RPMI8226 (cell line): ENCODE data around the gene COX8C.
A peak's percentile ranks its signal among the peaks of the same experiment; 100 is the strongest.
"Not testable (repeated sequence)": the region's sequence is repeated elsewhere in the genome, so short reads cannot be mapped to it uniquely, and the experiment has no call there.

ENCODE experiments used
- DNase-seq: peaks from one replicate; pipeline ENCODE4 v3.0.0-alpha.2; 2015

Gene COX8C

GRCh38 chr14:93322929-93323599 lies 23.9 kb upstream of the COX8C start:
- DNase-seq = no peak

- DNase-seq = no peak
Measured at GRCh38 chr14:93323600-93324174, 23.3 kb upstream of the COX8C start.

GRCh38 chr14:93326196-93326595 lies 20.8 kb upstream of the COX8C start:
- DNase-seq = no peak

GRCh38 chr14:93328546-93328945 lies 18.4 kb upstream of the COX8C start:
- DNase-seq = no peak

GRCh38 chr14:93329965-93330608 lies 16.9 kb upstream of the COX8C start:
- DNase-seq = no peak

GRCh38 chr14:93330609-93331000 lies 16.4 kb upstream of the COX8C start:
- no peak for DNase-seq

GRCh38 chr14:93331002-93331727 lies 15.8 kb upstream of the COX8C start:
- DNase-seq = no peak

- no peak for DNase-seq
Measured at GRCh38 chr14:93331728-93332396, 15.1 kb upstream of the COX8C start.

GRCh38 chr14:93332397-93332852 lies 14.6 kb upstream of the COX8C start:
- peak; percentile 51 for DNase-seq

GRCh38 chr14:93332853-93333630 lies 13.9 kb upstream of the COX8C start, which contains the start of gene BTBD7:
TSS of gene BTBD7 (minus strand) at chr14:93333036. CDS start at chr14:93296051, 36,985 bp downstream.
- peak; percentile 95 for DNase-seq

GRCh38 chr14:93333631-93334103 lies 13.3 kb upstream of the COX8C start:
- DNase-seq = peak; percentile 6

GRCh38 chr14:93337143-93337753 lies 9.7 kb upstream of the COX8C start:
- no peak for DNase-seq

GRCh38 chr14:93337884-93338283 lies 9.1 kb upstream of the COX8C start:
- DNase-seq = no peak

- DNase-seq = no peak
Measured at GRCh38 chr14:93343266-93343665, 3.7 kb upstream of the COX8C start.

GRCh38 chr14:93343797-93344196 lies 3.2 kb upstream of the COX8C start:
- no peak for DNase-seq

- no peak for DNase-seq
Measured at GRCh38 chr14:93347850-93348249, 868 bp downstream of the COX8C start.

GRCh38 chr14:93348292-93348691 lies 1.3 kb downstream of the COX8C start:
- DNase-seq = no peak

GRCh38 chr14:93354873-93355272 lies 7.9 kb downstream of the COX8C start:
- not testable (repeated sequence) for DNase-seq

GRCh38 chr14:93368996-93369712 lies 22.2 kb downstream of the COX8C start:
- DNase-seq = no peak

- peak; percentile 49 for DNase-seq
Measured at GRCh38 chr14:93369713-93370266, 22.8 kb downstream of the COX8C start.
